Measurements from ENCODE around the gene ZBTB16.

Gene ZBTB16

GRCh38 chr11:114106047-114106446 lies 46.5 kb downstream of the ZBTB16 start:
- H3K27ac ChIP-seq, result no peak overlapping the region
- H3K27me3 ChIP-seq (ENCODE audit: insufficient read depth, low read depth, severe bottlenecking), result no peaks in the 10 kb centered on the region
- TF ChIP-seq, protein P1, sequence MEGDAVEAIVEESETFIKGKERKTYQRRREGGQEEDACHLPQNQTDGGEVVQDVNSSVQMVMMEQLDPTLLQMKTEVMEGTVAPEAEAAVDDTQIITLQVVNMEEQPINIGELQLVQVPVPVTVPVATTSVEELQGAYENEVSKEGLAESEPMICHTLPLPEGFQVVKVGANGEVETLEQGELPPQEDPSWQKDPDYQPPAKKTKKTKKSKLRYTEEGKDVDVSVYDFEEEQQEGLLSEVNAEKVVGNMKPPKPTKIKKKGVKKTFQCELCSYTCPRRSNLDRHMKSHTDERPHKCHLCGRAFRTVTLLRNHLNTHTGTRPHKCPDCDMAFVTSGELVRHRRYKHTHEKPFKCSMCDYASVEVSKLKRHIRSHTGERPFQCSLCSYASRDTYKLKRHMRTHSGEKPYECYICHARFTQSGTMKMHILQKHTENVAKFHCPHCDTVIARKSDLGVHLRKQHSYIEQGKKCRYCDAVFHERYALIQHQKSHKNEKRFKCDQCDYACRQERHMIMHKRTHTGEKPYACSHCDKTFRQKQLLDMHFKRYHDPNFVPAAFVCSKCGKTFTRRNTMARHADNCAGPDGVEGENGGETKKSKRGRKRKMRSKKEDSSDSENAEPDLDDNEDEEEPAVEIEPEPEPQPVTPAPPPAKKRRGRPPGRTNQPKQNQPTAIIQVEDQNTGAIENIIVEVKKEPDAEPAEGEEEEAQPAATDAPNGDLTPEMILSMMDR (IDR thresholded peaks at IDR 0.05; ENCODE audit: low read depth, low read length), result no peak
- H3K9me3 ChIP-seq (ENCODE audit: severe bottlenecking), result no peaks in the 10 kb centered on the region
- no peak overlapping the region for H3K4me3 ChIP-seq (ENCODE audit: low read depth, low read length)
- H3K36me3 ChIP-seq, result no peaks in the 10 kb centered on the region
- no peak for DNase-seq

DNA sequence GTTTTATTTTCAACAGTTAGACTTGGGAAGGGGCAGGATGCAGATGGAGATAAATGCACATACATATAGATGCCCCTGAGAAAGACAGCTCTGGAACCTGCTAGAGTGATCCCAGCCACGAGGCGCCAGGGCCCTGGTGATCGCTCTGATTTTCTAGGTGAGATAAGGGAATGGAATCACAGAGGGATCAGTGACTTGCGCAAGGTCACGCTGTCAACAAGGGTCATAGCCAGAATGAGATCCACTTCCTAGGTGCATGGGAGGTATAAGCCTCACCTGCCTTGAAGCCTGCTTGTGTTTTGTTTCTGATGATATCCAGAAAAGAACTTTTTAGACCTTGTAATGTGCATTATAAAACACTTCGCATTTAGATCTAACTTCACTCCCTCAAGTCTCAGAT lies 47.5 kb downstream of the ZBTB16 start:
- TF ChIP-seq, protein P1 (IDR thresholded peaks at IDR 0.05; ENCODE audit: low read depth, low read length), result no peak
- no peaks in the 10 kb centered on the region for H3K36me3 ChIP-seq
- H3K27me3 ChIP-seq (ENCODE audit: insufficient read depth, low read depth, severe bottlenecking), result no peaks in the 10 kb centered on the region
- no peak for DNase-seq
- no peak overlapping the region for H3K4me3 ChIP-seq (ENCODE audit: low read depth, low read length)
- no peaks in the 10 kb centered on the region for H3K9me3 ChIP-seq (ENCODE audit: severe bottlenecking)
- H3K27ac ChIP-seq, result no peak overlapping the region

DNA sequence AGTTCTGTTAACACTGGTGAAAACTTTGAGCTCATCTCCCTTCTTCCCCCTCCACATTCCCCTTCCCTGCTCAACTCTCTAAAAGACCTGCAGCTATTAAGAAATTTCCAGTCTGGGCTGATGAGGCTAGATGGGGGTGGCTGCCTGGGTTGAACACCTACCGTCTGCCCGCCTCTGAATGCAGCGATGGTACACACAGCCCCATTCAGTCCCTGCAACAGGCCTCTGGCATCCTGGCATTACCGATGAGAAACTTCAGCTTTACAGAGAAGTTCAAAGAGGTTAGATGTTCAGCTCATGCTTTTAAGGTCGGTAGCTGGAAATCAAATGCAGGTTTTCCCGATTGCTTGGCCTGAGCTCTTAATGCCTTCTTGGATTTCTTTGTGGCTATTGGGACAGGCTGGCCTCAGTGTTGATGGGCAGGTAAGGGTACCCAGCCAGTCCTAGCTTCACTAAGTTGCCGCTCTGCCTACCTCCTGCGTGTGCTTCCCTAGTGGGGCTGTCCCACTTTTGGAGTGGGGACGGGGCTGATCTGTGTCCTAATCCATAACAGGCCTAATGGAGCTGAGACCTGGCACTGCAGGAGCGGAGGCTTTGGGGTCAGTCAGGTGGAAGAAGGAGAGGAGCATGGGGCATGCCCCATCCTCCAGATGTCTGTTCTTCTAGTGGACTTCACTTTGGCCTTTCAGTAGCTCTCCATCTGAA lies 49.1 kb downstream of the ZBTB16 start:
- Histone ChIP-seq H3K27me3 (ENCODE audit: insufficient read depth, low read depth, severe bottlenecking) (no peaks in the 10 kb centered on the region), H3K9me3 (ENCODE audit: severe bottlenecking) (no peaks in the 10 kb centered on the region)
- TF ChIP-seq, protein P1 (IDR thresholded peaks at IDR 0.05; ENCODE audit: low read depth, low read length), result no peak

DNA sequence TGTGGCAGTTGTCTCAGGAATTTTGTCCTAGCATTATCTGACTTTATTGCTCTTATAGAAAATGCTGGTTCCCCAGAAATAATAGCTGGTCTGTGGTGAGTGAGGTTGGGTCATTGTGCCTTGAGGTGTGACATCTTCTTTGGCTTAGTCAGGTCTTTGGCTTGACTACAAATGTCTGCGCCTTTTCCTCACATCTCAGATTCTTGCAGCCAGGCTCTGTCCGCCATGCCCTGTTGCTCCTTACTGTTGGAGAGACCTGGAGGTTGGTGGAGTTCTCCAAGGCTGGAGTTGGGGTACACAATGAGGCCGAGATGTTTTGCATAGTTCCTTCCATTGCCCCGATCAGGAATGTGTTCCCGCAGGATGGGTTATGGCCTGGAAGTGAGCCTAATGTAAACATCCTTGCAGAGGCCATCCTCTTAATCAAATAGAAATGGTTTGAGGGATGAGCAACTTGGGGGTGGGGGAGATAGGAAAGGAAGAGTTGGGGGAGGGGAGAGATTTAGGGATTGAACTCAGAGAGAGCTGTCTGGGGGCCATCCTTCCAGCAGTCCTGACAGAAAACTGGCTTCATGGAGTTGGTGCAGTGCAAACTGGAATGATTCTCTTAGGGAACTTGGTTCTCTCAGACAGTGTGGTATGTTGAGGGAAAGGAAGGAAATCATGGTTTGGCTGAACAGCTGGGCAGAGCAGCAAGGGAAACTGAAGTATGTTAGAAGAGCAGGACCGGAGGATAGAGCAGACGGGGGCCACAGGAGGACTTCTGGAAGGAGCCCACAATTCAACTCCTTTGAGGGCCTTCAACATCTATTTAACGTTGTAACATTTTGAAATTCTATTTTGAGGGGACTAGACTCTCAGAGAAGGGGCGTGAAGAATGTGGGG lies 49.9 kb downstream of the ZBTB16 start:
- DNase-seq, result no peak
- Histone ChIP-seq H3K9me3 (ENCODE audit: severe bottlenecking) (no peaks in the 10 kb centered on the region), H3K27me3 (ENCODE audit: insufficient read depth, low read depth, severe bottlenecking) (no peaks in the 10 kb centered on the region), H3K27ac (no peak overlapping the region), H3K4me3 (ENCODE audit: low read depth, low read length) (no peak overlapping the region), H3K36me3 (no peaks in the 10 kb centered on the region)
- TF ChIP-seq, protein P1 (IDR thresholded peaks at IDR 0.05; ENCODE audit: low read depth, low read length), result no peak

More for the DNA sequence above, 49.1 kb downstream of the ZBTB16 start:
- Histone ChIP-seq H3K4me3 (ENCODE audit: low read depth, low read length) (no peak overlapping the region), H3K36me3 (no peaks in the 10 kb centered on the region), H3K27ac (no peak overlapping the region)
- DNase-seq, result no peak

GRCh38 chr11:114110123-114110522 lies 50.6 kb downstream of the ZBTB16 start:
- no peaks in the 10 kb centered on the region for H3K27me3 ChIP-seq (ENCODE audit: insufficient read depth, low read depth, severe bottlenecking)
- no peak overlapping the region for H3K4me3 ChIP-seq (ENCODE audit: low read depth, low read length)
- no peak overlapping the region for H3K27ac ChIP-seq
- H3K9me3 ChIP-seq (ENCODE audit: severe bottlenecking), result no peaks in the 10 kb centered on the region
- TF ChIP-seq, protein P1 (IDR thresholded peaks at IDR 0.05; ENCODE audit: low read depth, low read length), result no peak
- H3K36me3 ChIP-seq, result no peaks in the 10 kb centered on the region
- no peak for DNase-seq

Measured in WERI-Rb-1 (cell line).